ENCODE measurements around the gene SIGLEC9. TPM values are rescaled to one million over a fixed set of nuclear protein-coding genes. Genes with fewer than 3 reads are reported as not detected.
A peak's percentile ranks its signal among the peaks of the same experiment; 100 is the strongest.

SIGLEC9 gene
- total RNA-seq, 2 donors from 2014 or later = 0.74 to 1.6 TPM

- H3K4me3 Mint-ChIP-seq = no peak overlapping the region
- H3K9me3 Mint-ChIP-seq = peaks cover 0 to 4% of the 10 kb centered on the region in 2 donors
- ATAC-seq (replicated peaks in 1 of 2) (no peak), DNase-seq (no peak)
- H3K36me3 Mint-ChIP-seq (ENCODE audit: insufficient read depth in 2 of 2) = peaks cover 0 to 1% of the 10 kb centered on the region in 2 donors
- H3K27ac Mint-ChIP-seq = no peak overlapping the region
- H3K4me1 Mint-ChIP-seq (ENCODE audit: low read depth) = peaks cover 5% of the 10 kb centered on the region
- no peaks in the 10 kb centered on the region for H3K27me3 Mint-ChIP-seq (ENCODE audit: low read depth)
These were observed 21.3 kb downstream of the SIGLEC9 start for GRCh38 chr19:51145916-51146493.

GRCh38 chr19:51146751-51147150, 22.0 kb downstream of the SIGLEC9 start:
- H3K36me3 Mint-ChIP-seq (ENCODE audit: insufficient read depth in 2 of 2) = peaks cover 0 to 1% of the 10 kb centered on the region in 2 donors
- H3K4me1 Mint-ChIP-seq (ENCODE audit: low read depth) = peaks cover 5% of the 10 kb centered on the region
- no peak overlapping the region for H3K27ac Mint-ChIP-seq
- peaks cover 0 to 4% of the 10 kb centered on the region in 2 donors for H3K9me3 Mint-ChIP-seq
- H3K27me3 Mint-ChIP-seq (ENCODE audit: low read depth) = no peaks in the 10 kb centered on the region
- DNase-seq (no peak), ATAC-seq (replicated peaks in 1 of 2) (no peak)
- H3K4me3 Mint-ChIP-seq = no peak overlapping the region

DNA sequence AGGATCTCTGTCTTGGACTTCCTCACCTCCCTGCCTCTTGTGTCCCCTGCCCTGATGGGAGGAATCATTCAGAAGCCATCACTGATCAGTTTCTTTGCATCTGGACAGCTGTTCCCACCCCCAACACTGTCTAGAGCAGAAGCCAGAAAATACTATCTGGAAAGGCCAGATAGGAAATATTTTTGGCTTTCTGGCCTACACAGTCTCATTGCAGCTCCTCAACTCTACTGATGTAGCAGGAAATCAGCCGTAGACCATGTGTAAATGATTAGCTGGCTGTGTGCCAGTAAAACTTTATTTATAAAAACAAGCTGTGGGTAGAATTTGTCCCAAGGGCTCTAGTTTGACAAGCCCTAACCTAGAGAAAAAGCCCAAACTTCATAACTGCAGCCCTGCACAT, 23.0 kb downstream of the SIGLEC9 start:
- no peak overlapping the region for H3K27ac Mint-ChIP-seq
- H3K4me1 Mint-ChIP-seq (ENCODE audit: low read depth) = peaks cover 5% of the 10 kb centered on the region
- no peak for DNase-seq
- peaks cover 0 to 4% of the 10 kb centered on the region in 2 donors for H3K9me3 Mint-ChIP-seq
- no peak overlapping the region for H3K4me3 Mint-ChIP-seq
- H3K36me3 Mint-ChIP-seq (ENCODE audit: insufficient read depth in 2 of 2) = peaks cover 0 to 1% of the 10 kb centered on the region in 2 donors
- no peak for ATAC-seq (replicated peaks in 1 of 2)
- no peaks in the 10 kb centered on the region for H3K27me3 Mint-ChIP-seq (ENCODE audit: low read depth)

- no peak for DNase-seq
- ATAC-seq (replicated peaks in 1 of 2) = no peak
- Mint-ChIP-seq H3K36me3 (ENCODE audit: insufficient read depth in 2 of 2) (peaks cover 0 to 1% of the 10 kb centered on the region in 2 donors), H3K27me3 (ENCODE audit: low read depth) (no peaks in the 10 kb centered on the region), H3K9me3 (peaks cover 0 to 4% of the 10 kb centered on the region in 2 donors), H3K4me1 (ENCODE audit: low read depth) (peaks cover 5% of the 10 kb centered on the region), H3K27ac (no peak overlapping the region), H3K4me3 (no peak overlapping the region)
These were observed 23.9 kb downstream of the SIGLEC9 start for GRCh38 chr19:51148580-51148979.

DNA sequence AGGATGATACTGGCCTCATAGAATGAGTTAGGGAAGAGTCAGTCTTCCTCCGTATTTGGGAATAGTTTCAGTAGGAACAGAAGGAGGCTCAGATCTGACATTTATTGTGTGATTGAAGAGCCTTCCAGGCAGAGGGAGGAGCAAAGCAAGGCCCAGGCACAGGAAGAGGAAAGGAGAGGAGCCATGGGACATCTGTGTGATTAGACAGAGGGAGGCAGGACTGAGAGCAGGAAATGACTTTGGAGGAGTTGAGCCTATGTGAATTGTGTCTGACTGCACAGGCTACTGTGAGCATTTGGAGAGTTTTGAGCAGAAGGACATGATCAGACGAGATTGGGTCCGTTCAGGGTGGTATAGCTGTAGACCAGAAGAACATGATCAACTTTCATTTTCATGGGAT, 25.9 kb downstream of the SIGLEC9 start:
- Mint-ChIP-seq H3K4me3 (no peak overlapping the region), H3K9me3 (peaks cover 0 to 4% of the 10 kb centered on the region in 2 donors), H3K27ac (no peak overlapping the region), H3K27me3 (ENCODE audit: low read depth) (no peaks in the 10 kb centered on the region), H3K36me3 (ENCODE audit: insufficient read depth in 2 of 2) (peaks cover 0 to 1% of the 10 kb centered on the region in 2 donors), H3K4me1 (ENCODE audit: low read depth) (peaks cover 5% of the 10 kb centered on the region)
- DNase-seq (no peak), ATAC-seq (replicated peaks in 1 of 2) (no peak)

DNA sequence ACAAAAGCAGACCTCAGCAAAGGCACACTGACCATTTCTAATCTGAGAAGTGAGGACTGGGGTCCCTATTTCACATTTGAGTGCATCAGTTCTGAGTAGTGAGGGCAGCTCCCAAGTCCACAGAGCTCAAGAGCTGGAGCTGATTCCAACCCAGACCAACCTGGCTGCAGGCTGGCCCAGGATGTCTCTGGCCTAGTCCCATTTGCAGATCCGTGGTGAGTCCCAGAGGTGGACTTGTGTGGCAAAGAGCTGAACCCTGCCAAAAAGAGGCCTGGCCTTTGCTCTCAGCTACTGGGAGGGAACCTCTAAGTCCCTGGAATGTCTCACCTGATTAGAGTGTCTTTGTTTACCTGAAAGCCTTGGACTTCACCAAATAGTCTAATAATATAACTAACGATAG, 32.0 kb downstream of the SIGLEC9 start:
- no peaks in the 10 kb centered on the region for H3K9me3 Mint-ChIP-seq
- H3K4me1 Mint-ChIP-seq (ENCODE audit: low read depth) = peaks cover 28% of the 10 kb centered on the region
- H3K36me3 Mint-ChIP-seq (ENCODE audit: insufficient read depth in 2 of 2) = no peaks in the 10 kb centered on the region
- no peak overlapping the region for H3K27ac Mint-ChIP-seq
- no peaks in the 10 kb centered on the region for H3K27me3 Mint-ChIP-seq (ENCODE audit: low read depth)
- no peak overlapping the region for H3K4me3 Mint-ChIP-seq
- ATAC-seq (replicated peaks in 1 of 2) (no peak), DNase-seq (no peak)

DNA sequence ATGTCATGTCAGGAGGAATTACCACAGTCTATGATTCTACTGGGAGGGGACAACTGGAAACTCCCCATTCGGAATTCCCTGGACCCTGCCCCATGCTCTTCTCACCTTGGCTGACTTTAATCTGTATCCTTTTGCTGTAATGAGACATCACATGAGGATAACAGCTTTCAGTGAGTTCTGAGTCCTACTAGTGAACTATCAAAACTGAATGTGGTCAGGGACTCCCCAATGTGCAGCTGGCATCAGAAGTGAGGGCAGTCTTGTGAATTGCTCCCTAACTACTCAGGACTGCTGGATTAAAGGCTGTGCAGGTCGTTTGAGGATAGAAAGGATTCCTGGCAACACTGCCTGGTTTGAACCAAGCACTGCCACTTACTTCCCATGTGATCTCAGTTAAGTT, 32.6 kb downstream of the SIGLEC9 start:
- DNase-seq (no peak), ATAC-seq (replicated peaks in 1 of 2) (peak; percentile 31 to 34)
- H3K4me1 Mint-ChIP-seq (ENCODE audit: low read depth) = peaks cover 30% of the 10 kb centered on the region
- H3K27ac Mint-ChIP-seq = no peak overlapping the region
- no peaks in the 10 kb centered on the region for H3K27me3 Mint-ChIP-seq (ENCODE audit: low read depth)
- no peaks in the 10 kb centered on the region for H3K9me3 Mint-ChIP-seq
- H3K4me3 Mint-ChIP-seq = no peak overlapping the region
- no peaks in the 10 kb centered on the region for H3K36me3 Mint-ChIP-seq (ENCODE audit: insufficient read depth in 2 of 2)

GRCh38 chr19:51158474-51159129, 33.9 kb downstream of the SIGLEC9 start:
- peaks cover 30% of the 10 kb centered on the region for H3K4me1 Mint-ChIP-seq (ENCODE audit: low read depth)
- H3K27ac Mint-ChIP-seq = no peak overlapping the region
- DNase-seq (peak; percentile 85 to 86), ATAC-seq (replicated peaks in 1 of 2) (peak; percentile 74 to 77)
- no peaks in the 10 kb centered on the region for H3K9me3 Mint-ChIP-seq
- no peaks in the 10 kb centered on the region for H3K36me3 Mint-ChIP-seq (ENCODE audit: insufficient read depth in 2 of 2)
- H3K4me3 Mint-ChIP-seq = no peak overlapping the region
- H3K27me3 Mint-ChIP-seq (ENCODE audit: low read depth) = no peaks in the 10 kb centered on the region

DNA sequence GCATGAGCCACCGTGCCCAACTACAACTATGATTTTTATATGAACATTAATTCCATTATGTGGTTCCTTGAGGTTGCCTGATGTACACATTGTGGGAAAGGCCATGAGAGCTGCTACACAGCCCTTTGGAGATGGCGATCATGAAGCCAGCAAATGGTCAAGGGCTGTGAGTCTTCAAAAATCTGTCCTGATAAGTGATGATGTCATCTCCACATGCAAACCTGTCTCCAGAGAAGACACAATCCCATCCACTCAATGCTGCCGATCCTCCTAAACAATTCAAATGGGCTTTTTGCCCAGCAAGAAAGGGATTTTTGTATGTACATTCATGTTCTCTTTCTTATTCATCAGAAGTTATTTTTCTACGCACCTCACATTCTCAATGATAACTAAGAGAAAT, 35.0 kb downstream of the SIGLEC9 start:
- Mint-ChIP-seq H3K36me3 (ENCODE audit: insufficient read depth in 2 of 2) (no peaks in the 10 kb centered on the region), H3K4me1 (ENCODE audit: low read depth) (peaks cover 30% of the 10 kb centered on the region), H3K9me3 (no peaks in the 10 kb centered on the region), H3K27me3 (ENCODE audit: low read depth) (no peaks in the 10 kb centered on the region), H3K4me3 (no peak overlapping the region), H3K27ac (no peak overlapping the region)
- ATAC-seq (replicated peaks in 1 of 2) (no peak), DNase-seq (no peak)

DNA sequence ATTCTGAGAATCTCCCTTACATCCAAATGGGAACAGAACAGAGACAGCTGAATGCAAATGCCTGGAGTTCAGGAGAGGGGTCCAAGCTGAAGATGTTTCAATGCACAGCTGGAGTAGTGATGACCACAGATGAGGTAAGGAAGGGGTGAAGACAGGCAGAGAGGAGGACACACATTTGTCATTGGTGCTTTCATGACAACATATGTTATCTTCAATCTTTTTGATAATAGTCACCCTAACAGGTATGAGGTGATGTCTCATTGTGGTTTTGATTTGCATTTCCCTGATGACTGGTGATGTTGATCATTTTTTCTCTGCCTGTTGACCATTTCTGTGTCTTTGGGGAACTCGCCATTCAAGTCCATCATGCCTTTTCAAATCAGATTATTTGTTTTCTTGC, 36.6 kb downstream of the SIGLEC9 start:
- H3K36me3 Mint-ChIP-seq (ENCODE audit: insufficient read depth in 2 of 2) = no peaks in the 10 kb centered on the region
- no peak for DNase-seq
- no peak overlapping the region for H3K4me3 Mint-ChIP-seq
- peaks cover 30% of the 10 kb centered on the region for H3K4me1 Mint-ChIP-seq (ENCODE audit: low read depth)
- no peaks in the 10 kb centered on the region for H3K27me3 Mint-ChIP-seq (ENCODE audit: low read depth)
- ATAC-seq (replicated peaks in 1 of 2) = peak; percentile 66 to 71
- H3K27ac Mint-ChIP-seq = no peak overlapping the region
- H3K9me3 Mint-ChIP-seq = no peaks in the 10 kb centered on the region

DNA sequence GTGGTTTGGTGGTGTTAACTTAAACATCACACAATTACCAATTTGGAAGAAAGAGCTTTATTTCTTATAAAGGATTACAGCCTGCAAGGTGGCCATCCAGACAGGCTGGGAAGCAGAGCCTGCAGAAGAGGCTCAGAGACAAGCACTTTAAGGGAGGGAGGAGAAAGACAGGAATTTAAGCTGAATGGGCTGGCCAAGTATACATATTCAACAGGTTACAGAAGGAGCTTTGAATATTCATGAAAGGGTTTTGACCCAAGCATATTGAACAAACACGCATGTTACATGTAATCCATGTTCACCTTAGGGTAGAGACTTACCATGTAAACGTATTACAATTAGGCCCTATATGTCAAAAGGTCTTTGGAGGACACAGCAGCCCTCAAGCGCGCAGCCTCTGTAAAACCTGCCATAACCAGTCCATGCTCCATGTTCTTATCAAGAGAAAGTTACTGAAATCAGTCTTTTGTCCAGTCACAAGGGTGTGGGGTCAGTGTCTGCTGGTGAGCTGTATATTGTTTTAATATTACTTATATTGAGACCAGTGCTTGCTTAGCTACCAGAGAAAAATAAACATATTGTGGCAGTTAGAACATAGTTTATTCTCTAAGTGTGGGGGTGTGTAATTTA, 37.3 kb downstream of the SIGLEC9 start:
- DNase-seq (no peak), ATAC-seq (replicated peaks in 1 of 2) (no peak)
- Mint-ChIP-seq H3K9me3 (no peaks in the 10 kb centered on the region), H3K4me3 (no peak overlapping the region), H3K36me3 (ENCODE audit: insufficient read depth in 2 of 2) (no peaks in the 10 kb centered on the region), H3K4me1 (ENCODE audit: low read depth) (peaks cover 31% of the 10 kb centered on the region), H3K27me3 (ENCODE audit: low read depth) (no peaks in the 10 kb centered on the region), H3K27ac (no peak overlapping the region)

- no peak for DNase-seq
- Mint-ChIP-seq H3K4me1 (ENCODE audit: low read depth) (peaks cover 35% of the 10 kb centered on the region), H3K36me3 (ENCODE audit: insufficient read depth in 2 of 2) (no peaks in the 10 kb centered on the region), H3K4me3 (no peak overlapping the region), H3K9me3 (no peaks in the 10 kb centered on the region), H3K27ac (no peak overlapping the region), H3K27me3 (ENCODE audit: low read depth) (peaks cover 4% of the 10 kb centered on the region)
- no peak for ATAC-seq (replicated peaks in 1 of 2)
These were observed 38.6 kb downstream of the SIGLEC9 start for GRCh38 chr19:51163257-51163656.

GRCh38 chr19:51164215-51164614, 39.5 kb downstream of the SIGLEC9 start:
- H3K9me3 Mint-ChIP-seq = no peaks in the 10 kb centered on the region
- no peaks in the 10 kb centered on the region for H3K36me3 Mint-ChIP-seq (ENCODE audit: insufficient read depth in 2 of 2)
- no peak overlapping the region for H3K4me3 Mint-ChIP-seq
- peaks cover 10% of the 10 kb centered on the region for H3K27me3 Mint-ChIP-seq (ENCODE audit: low read depth)
- ATAC-seq (replicated peaks in 1 of 2) (no peak), DNase-seq (no peak)
- H3K27ac Mint-ChIP-seq = no peak overlapping the region
- peaks cover 35% of the 10 kb centered on the region for H3K4me1 Mint-ChIP-seq (ENCODE audit: low read depth)

All from activated T-cell treated with anti-CD3 and anti-CD28 coated beads, Interleukin-2, amount 50 U/mL, for 72 hours (primary cell).